Ishikawa (cell line): ENCODE results near the gene ODR4.

Experiments used
- CEBPB ChIP-seq: IDR thresholded peaks from 2 replicates; pipeline ENCODE4 v1.6.1; 2012
- CREB1 ChIP-seq: IDR thresholded peaks from 2 replicates; pipeline ENCODE4 v1.6.1; 2012; ENCODE audit warnings: low read depth
- EGR1 ChIP-seq: IDR thresholded peaks from 2 replicates; pipeline ENCODE4 v1.6.1; 2012
- EP300 ChIP-seq: IDR thresholded peaks from 2 replicates; pipeline ENCODE4 v1.6.1; 2012; ENCODE audit warnings: borderline replicate concordance
- FOXM1 ChIP-seq: IDR thresholded peaks from 2 replicates; pipeline ENCODE4 v1.6.1; 2012; ENCODE audit warnings: low read depth, borderline replicate concordance
- MAX ChIP-seq: IDR thresholded peaks from 2 replicates; pipeline ENCODE4 v1.6.1; 2012
- NFIC ChIP-seq: IDR thresholded peaks from 2 replicates; pipeline ENCODE4 v1.6.1; 2012
- RAD21 ChIP-seq: IDR thresholded peaks from 2 replicates; pipeline ENCODE4 v1.6.1; 2012; ENCODE audit warnings: low read depth
- REST ChIP-seq: IDR thresholded peaks from 2 replicates; pipeline ENCODE4 v1.6.1; 2012; ENCODE audit warnings: low read depth, mild to moderate bottlenecking
- TAF1 ChIP-seq: IDR thresholded peaks from 2 replicates; pipeline ENCODE4 v1.6.1; 2012; ENCODE audit warnings: low read depth, mild to moderate bottlenecking
- TCF12 ChIP-seq: IDR thresholded peaks from 2 replicates; pipeline ENCODE4 v1.6.1; 2012; ENCODE audit warnings: low read depth
- TEAD4 ChIP-seq: IDR thresholded peaks from 2 replicates; pipeline ENCODE4 v1.6.1; 2012
- USF1 ChIP-seq: IDR thresholded peaks from 2 replicates; pipeline ENCODE4 v1.6.1; 2012
- YY1 ChIP-seq: IDR thresholded peaks from 2 replicates; pipeline ENCODE4 v1.6.1; 2012; ENCODE audit warnings: low read depth
- ZBTB7A ChIP-seq: IDR thresholded peaks from 2 replicates; pipeline ENCODE4 v1.6.1; 2012; ENCODE audit warnings: low read depth

ODR4 gene

GRCh38 chr1:186391841-186392240, 16.2 kb downstream of the ODR4 start:
- TF ChIP-seq TCF12, result no peak
- TF ChIP-seq EP300, result no peak
- TF ChIP-seq CREB1, result no peak
- TF ChIP-seq CEBPB, result no peak
- no peak for TF ChIP-seq EGR1
- no peak for TF ChIP-seq NFIC
- no peak for TF ChIP-seq ZBTB7A
- no peak for TF ChIP-seq REST
- TF ChIP-seq FOXM1, result no peak
- TF ChIP-seq YY1, result no peak
- TF ChIP-seq MAX, result no peak
- TF ChIP-seq USF1, result no peak
- no peak for TF ChIP-seq TEAD4

DNA sequence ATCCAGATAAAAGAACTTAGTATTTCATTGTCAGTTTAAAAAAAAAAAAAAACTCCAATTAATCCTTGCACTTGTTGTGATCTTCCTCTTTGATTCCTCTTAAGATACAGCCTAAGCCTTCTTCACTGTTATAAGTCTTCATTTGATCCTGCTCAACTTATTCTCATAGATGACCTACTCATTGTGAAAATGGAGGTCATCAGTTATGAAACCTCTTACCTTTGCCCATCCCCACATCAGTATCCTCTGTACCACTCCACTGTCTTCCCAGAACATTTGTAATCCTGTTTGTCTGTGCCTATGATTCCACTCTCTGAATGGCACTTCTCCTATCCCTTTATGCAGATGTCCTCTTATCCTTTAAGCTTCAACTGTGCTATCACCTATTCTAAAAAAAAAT, 28.0 kb downstream of the ODR4 start:
- TF ChIP-seq REST, result no peak
- TF ChIP-seq TAF1, result no peak
- no peak for TF ChIP-seq MAX
- no peak for TF ChIP-seq RAD21
- TF ChIP-seq EGR1, result no peak
- no peak for TF ChIP-seq CREB1
- TF ChIP-seq USF1, result no peak
- TF ChIP-seq FOXM1, result no peak
- TF ChIP-seq EP300, result no peak
- no peak for TF ChIP-seq ZBTB7A
- TF ChIP-seq TEAD4, result no peak
- TF ChIP-seq YY1, result no peak
- no peak for TF ChIP-seq TCF12
- no peak for TF ChIP-seq NFIC

DNA sequence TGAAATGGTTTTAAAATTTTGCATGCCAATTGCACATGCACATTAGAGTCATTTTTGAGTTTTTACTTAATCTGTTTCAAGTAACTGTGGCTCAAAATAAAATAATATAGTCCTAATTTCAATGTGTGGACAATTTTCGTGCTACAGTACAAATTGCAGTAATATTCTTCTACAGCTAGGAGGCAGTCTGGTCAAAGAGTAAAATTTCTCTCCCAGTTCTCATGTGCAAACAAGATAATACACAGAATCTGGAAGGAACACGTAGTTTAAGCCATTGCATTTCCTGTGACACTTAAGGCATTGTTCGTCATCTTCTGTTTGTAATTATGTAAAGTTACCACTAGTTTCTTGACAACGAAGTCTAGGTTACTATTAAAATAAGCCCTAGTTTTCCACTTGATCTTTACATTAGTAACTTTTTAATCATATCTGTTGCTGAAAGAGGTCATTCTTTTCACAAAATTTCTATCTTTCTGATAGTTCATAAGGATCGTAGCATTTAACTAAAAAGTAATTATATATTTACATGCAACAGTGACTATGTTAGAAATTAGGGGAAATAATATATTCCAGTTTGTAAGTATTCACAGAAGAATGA, 28.9 kb downstream of the ODR4 start:
- TF ChIP-seq NFIC, result no peak
- TF ChIP-seq RAD21, result peak; percentile 32; the same call in 1 of the 2 replicates
- TF ChIP-seq CREB1, result no peak

DNA sequence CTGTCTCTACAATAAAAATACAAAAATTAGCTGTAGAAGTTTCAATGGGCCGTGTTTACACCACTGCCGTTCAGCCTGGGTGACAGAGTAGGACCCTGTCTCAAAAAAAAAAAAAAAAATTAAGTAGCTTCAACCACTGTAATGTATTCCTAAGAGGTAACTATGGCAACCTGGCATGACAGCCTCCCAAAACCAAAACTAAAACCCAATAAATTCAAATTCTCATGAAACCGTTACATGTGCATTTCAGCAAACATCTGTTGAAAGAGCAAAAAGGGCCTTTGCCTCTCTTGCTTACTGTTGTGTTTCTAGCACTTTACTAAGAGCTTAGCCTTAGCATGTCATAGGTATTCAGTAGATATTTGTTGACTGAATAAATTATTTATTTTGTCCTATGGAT, 33.5 kb downstream of the ODR4 start:
- TF ChIP-seq FOXM1 (no peak), CEBPB (no peak), RAD21 (no peak), TEAD4 (no peak), EGR1 (no peak), REST (no peak), CREB1 (no peak), MAX (no peak), YY1 (no peak), TCF12 (no peak), NFIC (no peak)
